HG02943 (cell line): Measurements from ENCODE around the gene CCNL1.

Source experiments
- ATAC-seq: cut with Tn5 transposase; IDR thresholded peaks from one replicate; pipeline ENCODE4 v1.9.1; 2021; ENCODE audit warnings: mild to moderate bottlenecking, low read depth, moderate library complexity; ENCODE audit not compliant: unreplicated experiment

The CCNL1 gene

DNA sequence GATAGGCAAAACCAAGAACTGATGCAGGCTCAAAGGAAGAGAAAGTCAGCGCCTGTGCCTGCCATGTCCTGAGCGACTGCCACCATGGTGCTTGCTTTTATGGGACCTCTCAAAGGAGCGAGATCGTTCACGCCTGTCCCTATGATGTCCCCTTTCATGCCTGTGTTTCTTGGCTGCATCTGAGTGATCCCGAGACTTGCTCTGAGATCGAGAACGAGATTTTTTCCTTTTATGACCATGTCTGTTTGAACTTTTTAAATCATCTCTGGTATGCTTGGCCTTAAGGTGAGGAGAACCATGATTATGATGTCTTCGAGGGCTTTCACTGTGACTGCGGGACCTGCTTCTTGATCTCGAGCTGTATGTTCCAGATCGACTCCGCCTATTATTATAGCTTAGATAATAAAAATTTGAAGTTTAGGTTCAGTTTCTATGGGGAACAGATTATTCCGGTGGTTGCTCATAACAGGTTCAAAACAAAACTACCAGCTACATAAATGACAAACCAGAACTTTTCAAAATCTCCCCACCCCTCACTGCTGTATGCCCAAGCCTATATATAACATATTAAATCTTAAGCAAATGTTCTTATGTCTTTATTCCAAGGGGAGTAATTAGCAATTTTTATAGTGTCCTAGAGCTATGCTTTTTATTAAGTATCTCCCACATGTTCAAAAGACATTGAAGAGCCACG is 11.6 kb downstream of the CCNL1 start:
- no peak for ATAC-seq

GRCh38 chr3:157147099-157147803 is 12.7 kb downstream of the CCNL1 start:
- no peak for ATAC-seq

- no peak for ATAC-seq
These were observed 14.2 kb downstream of the CCNL1 start for GRCh38 chr3:157145606-157146322.

DNA sequence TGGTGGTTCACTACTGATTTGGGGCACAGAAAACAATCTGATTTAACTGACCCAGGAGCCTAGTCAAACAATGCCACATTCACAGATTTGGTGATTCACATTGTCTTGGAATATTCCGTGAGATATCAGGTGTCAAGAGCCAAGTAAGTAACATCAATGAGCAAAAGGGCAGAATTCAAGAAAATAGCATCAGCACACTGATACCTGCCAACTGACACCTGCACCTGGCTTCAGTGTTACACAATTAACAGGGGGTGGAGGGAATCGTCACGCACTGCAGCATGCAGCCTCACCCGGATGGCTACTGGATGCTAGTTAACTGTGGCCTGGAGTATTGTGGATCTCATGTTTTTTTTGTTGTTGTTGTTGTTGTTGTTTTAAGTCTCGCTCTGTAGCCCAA is 17.6 kb downstream of the CCNL1 start:
- no peak for ATAC-seq

GRCh38 chr3:157139938-157140534 is 19.9 kb downstream of the CCNL1 start:
- ATAC-seq, result no peak

GRCh38 chr3:157136647-157137387 is 23.1 kb downstream of the CCNL1 start:
- no peak for ATAC-seq

DNA sequence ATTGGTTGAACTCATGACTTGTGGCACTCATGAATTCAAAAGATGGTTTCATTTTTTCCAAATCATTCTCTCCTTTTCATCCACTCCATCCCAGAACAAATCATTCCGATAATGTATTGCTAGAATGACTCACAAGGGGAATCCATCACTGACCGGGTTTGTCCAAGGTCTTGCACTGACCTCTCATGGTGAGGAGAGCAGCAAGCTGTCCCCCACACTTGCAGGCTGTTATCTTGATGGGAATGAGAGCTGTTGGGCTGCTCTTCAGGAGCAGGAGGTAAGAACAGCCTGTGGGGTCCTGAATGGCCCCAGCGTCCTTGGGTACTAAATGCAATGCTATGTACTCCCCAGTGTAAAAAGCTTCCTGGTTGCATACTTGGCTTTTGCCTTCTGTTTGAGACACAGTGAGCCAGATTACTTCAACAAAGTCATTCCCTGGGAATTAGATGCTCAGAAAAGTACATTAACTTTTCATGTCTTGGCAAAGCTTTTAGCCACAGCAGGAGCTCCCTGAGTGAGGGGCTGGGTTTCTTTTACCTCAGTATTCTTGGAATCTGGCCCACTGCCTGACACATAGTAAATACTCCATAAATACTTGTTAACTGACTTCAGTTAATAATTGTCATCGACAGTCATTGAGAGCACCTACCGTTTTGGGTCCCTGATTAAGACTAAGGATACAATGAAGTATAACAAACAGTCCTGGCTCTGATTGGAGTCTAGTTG is 24.1 kb downstream of the CCNL1 start:
- no peak for ATAC-seq

DNA sequence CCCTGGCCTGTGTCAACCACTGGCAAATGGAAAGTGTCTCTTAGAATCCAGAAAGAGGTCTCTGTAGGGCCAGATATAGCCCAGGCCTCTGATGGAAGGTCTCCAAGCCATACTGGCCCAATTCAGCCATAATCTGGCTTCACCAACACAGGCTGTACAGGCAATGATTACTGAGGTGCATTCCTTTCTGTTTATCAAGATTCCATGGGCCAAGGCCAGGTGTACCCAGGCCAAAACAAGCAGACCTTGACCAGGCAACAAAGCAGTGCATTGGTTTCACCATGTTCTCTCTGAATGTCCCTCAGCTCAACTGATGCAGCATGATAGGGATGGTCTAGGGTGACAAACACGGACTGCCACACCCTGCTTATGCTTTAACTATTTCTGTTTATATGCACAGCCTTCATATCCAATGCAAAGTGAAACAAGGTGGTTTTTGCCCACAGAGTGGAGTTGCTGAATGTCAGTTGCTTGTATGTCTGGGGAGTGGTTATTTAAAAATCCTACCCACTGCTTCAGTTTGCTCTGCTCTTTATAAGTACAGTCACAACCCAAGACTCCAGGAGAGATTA is 25.2 kb downstream of the CCNL1 start:
- ATAC-seq, result no peak

GRCh38 chr3:157133434-157134320 is 26.3 kb downstream of the CCNL1 start:
- ATAC-seq, result no peak

GRCh38 chr3:157132936-157133335 is 27.0 kb downstream of the CCNL1 start:
- no peak for ATAC-seq

DNA sequence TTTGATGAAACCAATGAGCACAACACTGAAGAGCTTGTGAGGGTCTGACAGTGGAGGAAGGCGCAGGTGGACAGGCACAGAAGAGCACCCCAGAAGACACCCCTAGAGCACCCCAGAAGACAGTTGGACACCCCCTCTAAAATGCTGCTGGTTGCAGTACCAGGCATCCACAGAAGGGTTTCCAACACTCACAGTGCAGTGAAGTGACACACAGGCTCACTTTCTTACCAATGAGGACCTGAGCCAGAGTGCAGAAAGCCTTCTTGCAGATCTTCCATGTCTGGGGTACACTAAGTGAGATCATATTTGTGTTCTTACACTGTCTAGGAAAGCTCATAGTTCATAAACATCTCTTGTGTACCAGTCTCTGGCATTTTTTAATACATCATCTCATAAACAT is 27.6 kb downstream of the CCNL1 start:
- no peak for ATAC-seq

GRCh38 chr3:157131861-157132260 is 28.1 kb downstream of the CCNL1 start:
- ATAC-seq, result no peak

DNA sequence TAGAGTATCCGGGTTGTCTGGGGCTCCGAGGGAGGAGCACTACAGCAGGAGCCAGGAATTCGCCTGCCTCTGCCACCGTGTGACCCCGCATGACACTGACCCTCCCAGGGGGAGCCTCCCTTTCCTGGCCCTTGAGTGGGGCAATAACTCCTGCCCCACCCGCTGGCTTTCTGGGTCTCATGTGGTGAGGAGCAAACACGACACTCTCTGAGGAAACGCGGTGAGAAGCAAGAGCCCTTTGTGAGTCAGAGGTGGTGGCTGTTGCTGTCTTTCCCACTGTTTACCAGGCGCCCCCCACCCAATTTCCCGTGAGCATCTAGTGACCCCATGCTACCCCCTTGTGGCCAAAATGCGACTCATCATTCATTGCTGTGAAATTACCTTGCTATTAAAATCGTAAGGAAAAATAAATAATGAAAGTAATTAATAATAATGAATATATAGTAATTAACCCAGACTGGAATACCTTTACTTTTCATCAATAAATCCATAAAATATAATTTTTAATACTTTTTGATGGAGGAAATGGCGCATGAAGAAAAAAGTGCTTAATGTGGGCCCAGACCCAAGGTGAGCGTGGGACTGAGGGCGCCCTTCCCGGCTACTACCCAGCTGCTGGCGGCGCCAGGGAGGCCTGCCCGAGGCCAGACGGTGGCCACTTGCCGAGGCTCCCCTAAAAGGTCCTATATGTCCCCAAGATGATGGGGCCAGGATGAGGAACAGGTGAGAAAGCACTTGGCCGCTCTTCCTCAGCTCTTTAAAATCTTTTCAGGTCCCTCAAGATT is 29.3 kb downstream of the CCNL1 start:
- ATAC-seq, result no peak

GRCh38 chr3:157129803-157130466 is 30.0 kb downstream of the CCNL1 start:
- ATAC-seq, result no peak

- no peak for ATAC-seq
These were observed 30.9 kb downstream of the CCNL1 start for GRCh38 chr3:157128771-157129681.
